NT2/D1 (cell line): ENCODE results near the gene PHLDA2.

Experiments used
- SUZ12 ChIP-seq: IDR thresholded peaks from 2 replicates; pipeline ENCODE4 v1.6.1; 2011; ENCODE audit not compliant: insufficient read length, insufficient read depth; ENCODE audit errors: extremely low read depth
- YY1 ChIP-seq: IDR thresholded peaks from 2 replicates; pipeline ENCODE4 v1.6.1; 2011; ENCODE audit not compliant: insufficient read length, insufficient read depth
- ZNF274 ChIP-seq: IDR thresholded peaks from 2 replicates; pipeline ENCODE4 v1.6.1; 2011; ENCODE audit warnings: mild to moderate bottlenecking, low read depth, low read length

- TF ChIP-seq YY1: no peak
- no peak for TF ChIP-seq ZNF274
- TF ChIP-seq SUZ12: no peak
Observed at GRCh38 chr11:2929950-2930703, 907 bp upstream of the PHLDA2 start.
